Transverse colon (tissue), 4 donors: ENCODE data around the gene EMX1. TPM values are rescaled to one million over a fixed set of nuclear protein-coding genes. Genes with fewer than 3 reads are reported as not detected.

Source experiments
- DNase-seq: peaks from one replicate; pipeline ENCODE4 v3.0.0-alpha.2; 2019
- H3K27ac ChIP-seq, 4 donors: fragments of 200-600 bp; sonication (generic); 2 replicates each; pipeline ENCODE4 v1.5.1; 2016 to 2018; ENCODE audit warnings: inconsistent platforms in 4 of 4
- H3K27me3 ChIP-seq: fragments of 200-600 bp; sonication (generic); 2 replicates; pipeline ENCODE4 v1.5.1; 2017; ENCODE audit warnings: inconsistent platforms
- H3K36me3 ChIP-seq, 4 donors: fragments of 200-600 bp; sonication (generic); 2 replicates each; pipeline ENCODE4 v1.5.1; 2017 to 2019; ENCODE audit warnings: inconsistent platforms in 4 of 4
- H3K4me1 ChIP-seq, 4 donors: fragments of 200-600 bp; sonication (generic); 2 replicates each; pipeline ENCODE4 v1.5.1; 2017 to 2020; ENCODE audit warnings: inconsistent platforms in 4 of 4
- H3K4me3 ChIP-seq, 4 donors: fragments of 200-600 bp; sonication (generic); 1 replicate in 1 of 4; 2 replicates in 3 of 4; pipeline versions ENCODE4 v1.5.1 to v1.6.1; 2017 to 2019; ENCODE audit warnings: inconsistent platforms in 4 of 4
- H3K9me3 ChIP-seq, 2 donors: fragments of 200-600 bp; sonication (generic); 2 replicates each; pipeline ENCODE4 v1.5.1; 2017 to 2019; ENCODE audit warnings: inconsistent platforms in 2 of 2
- EP300 ChIP-seq: sonication (generic); formaldehyde crosslinking; IDR thresholded peaks from one replicate; pipeline ENCODE4 v1.6.1; 2017; ENCODE audit warnings: antibody characterized with exemption, low read depth
- POLR2A ChIP-seq: fragments of 450-650 bp; IDR thresholded peaks from one replicate; pipeline ENCODE4 v1.6.1; 2016; ENCODE audit warnings: antibody characterized with exemption, mild to moderate bottlenecking, moderate library complexity
- POLR2AphosphoS5 ChIP-seq, 3 donors: sonication (generic); formaldehyde crosslinking; IDR thresholded peaks; one replicate each; pipeline ENCODE4 v1.6.1; 2016; ENCODE audit warnings: antibody characterized with exemption in 3 of 3
- WGBS, 2 donors: methylation state at CpG; one replicate each; pipeline ENCODE4 v1.1.5; 2018; ENCODE audit warnings: low coverage in 1 of 2; 5-methylcytosine and 5-hydroxymethylcytosine counted together
- in situ Hi-C, 4 donors: fragments of 200-750 bp; cut with MboI; loops; one replicate each; pipeline versions ENCODE4 v1.15.0 to v1.15.1; 2017; ENCODE audit warnings: low sequenced_read_pairs in 3 of 4, low pct_ligation_motif_present in 1 of 4, low pct_unique_long_range_greater_than_20kb in 1 of 4
- intact Hi-C: fragments of 100-400 bp; cut with DNase I; formaldehyde crosslinking; loops from one replicate; pipeline ENCODE4 v1.15.1; 2023; ENCODE audit warnings: low total_unique reads
- total RNA-seq, 4 donors: library from RNA; depleted of rRNA; stranded (reverse); fragments of >200 nt; gene quantifications; one replicate each; pipeline ENCODE4 v1.1.0, GENCODE V29; 2016
- TF ChIP-seq, protein P1 (sequence below), 5 experiments: fragments of 200-600 bp in 3 of 5; fragments of 450-650 bp in 2 of 5; sonication (generic) in 3 of 5; IDR thresholded peaks; 1 replicate in 2 of 5; 2 replicates in 3 of 5; pipeline ENCODE4 v1.5.1; 2016 to 2017; ENCODE audit warnings: antibody characterized with exemption in 5 of 5, inconsistent platforms in 3 of 5, mild to moderate bottlenecking in 2 of 5, moderate library complexity in 1 of 5

Gene EMX1
- total RNA-seq, 4 donors from 2014 or later: 1.5 to 2.9 (median 2.7) TPM; not detected in 1

GRCh38 chr2:72979896-72980295 is 62.6 kb downstream of the EMX1 start:
- H3K27me3 ChIP-seq: no peaks in the 10 kb centered on the region
- H3K4me1 ChIP-seq: peaks cover 0 to 11% (median 0%) of the 10 kb centered on the region in 4 donors
- H3K27ac ChIP-seq: no peak overlapping the region
- H3K9me3 ChIP-seq: no peaks in the 10 kb centered on the region
- H3K36me3 ChIP-seq: no peaks in the 10 kb centered on the region
- in situ Hi-C loops (loop anchor here in 2 of 4 donors (10.0 to 25.0 kb wide), 2 partner anchors 175 to 207 kb away; no protein-coding TSS in a partner anchor), intact Hi-C loops (no loop called here)
- 57% methylated on average over 3 of the region's 3 CpGs for WGBS, 2 donors
- no peak for DNase-seq
- TF ChIP-seq, protein P1, sequence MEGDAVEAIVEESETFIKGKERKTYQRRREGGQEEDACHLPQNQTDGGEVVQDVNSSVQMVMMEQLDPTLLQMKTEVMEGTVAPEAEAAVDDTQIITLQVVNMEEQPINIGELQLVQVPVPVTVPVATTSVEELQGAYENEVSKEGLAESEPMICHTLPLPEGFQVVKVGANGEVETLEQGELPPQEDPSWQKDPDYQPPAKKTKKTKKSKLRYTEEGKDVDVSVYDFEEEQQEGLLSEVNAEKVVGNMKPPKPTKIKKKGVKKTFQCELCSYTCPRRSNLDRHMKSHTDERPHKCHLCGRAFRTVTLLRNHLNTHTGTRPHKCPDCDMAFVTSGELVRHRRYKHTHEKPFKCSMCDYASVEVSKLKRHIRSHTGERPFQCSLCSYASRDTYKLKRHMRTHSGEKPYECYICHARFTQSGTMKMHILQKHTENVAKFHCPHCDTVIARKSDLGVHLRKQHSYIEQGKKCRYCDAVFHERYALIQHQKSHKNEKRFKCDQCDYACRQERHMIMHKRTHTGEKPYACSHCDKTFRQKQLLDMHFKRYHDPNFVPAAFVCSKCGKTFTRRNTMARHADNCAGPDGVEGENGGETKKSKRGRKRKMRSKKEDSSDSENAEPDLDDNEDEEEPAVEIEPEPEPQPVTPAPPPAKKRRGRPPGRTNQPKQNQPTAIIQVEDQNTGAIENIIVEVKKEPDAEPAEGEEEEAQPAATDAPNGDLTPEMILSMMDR (IDR thresholded peaks at IDR 0.05): no peak
- no peak for TF ChIP-seq EP300
- TF ChIP-seq POLR2A: no peak
- no peak for TF ChIP-seq POLR2AphosphoS5 (IDR thresholded peaks at IDR 0.05)
- no peak overlapping the region for H3K4me3 ChIP-seq

- no peak for TF ChIP-seq EP300
- no peak for TF ChIP-seq POLR2A
- TF ChIP-seq, protein P1 (IDR thresholded peaks at IDR 0.05): no peak
- TF ChIP-seq POLR2AphosphoS5 (IDR thresholded peaks at IDR 0.05): no peak
- Histone ChIP-seq H3K27me3 (no peaks in the 10 kb centered on the region), H3K4me1 (peaks cover 0 to 11% (median 0%) of the 10 kb centered on the region in 4 donors), H3K27ac (no peak overlapping the region), H3K9me3 (no peaks in the 10 kb centered on the region), H3K36me3 (no peaks in the 10 kb centered on the region), H3K4me3 (no peak overlapping the region)
- no peak for DNase-seq
- in situ Hi-C loops: loop anchor here in 2 of 4 donors (10.0 to 25.0 kb wide), 2 partner anchors 174 to 207 kb away; no protein-coding TSS in a partner anchor
- intact Hi-C loops: no loop called here
- 93 to 96% methylated on average over 9 to 11 of the region's 11 CpGs for WGBS, 2 donors
Observed at GRCh38 chr2:72980535-72981217, 63.4 kb downstream of the EMX1 start.

DNA sequence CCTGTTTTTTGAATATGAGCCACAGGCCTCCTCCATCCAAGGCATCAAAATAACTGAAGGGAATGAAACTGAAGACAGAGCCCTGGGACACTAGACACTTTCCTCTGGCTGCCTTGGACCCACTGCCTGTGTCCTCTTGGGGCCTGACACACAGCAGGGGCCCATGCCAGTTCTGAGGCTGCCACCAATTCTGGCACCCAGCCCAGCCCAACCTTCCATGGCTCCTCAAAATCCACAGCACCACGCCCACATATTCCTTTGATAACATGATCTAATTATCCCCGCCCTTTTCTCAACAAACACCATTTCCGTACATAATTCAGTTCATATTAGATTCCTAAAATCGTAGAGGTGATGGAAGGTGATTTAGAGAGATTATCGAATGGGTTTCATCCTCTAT is 64.2 kb downstream of the EMX1 start:
- WGBS, 2 donors: 52 to 66% methylated on average over 4 to 5 of the region's 5 CpGs
- Histone ChIP-seq H3K27ac (no peak overlapping the region), H3K4me1 (peaks cover 0 to 11% (median 0%) of the 10 kb centered on the region in 4 donors), H3K4me3 (no peak overlapping the region), H3K9me3 (no peaks in the 10 kb centered on the region), H3K36me3 (no peaks in the 10 kb centered on the region), H3K27me3 (no peaks in the 10 kb centered on the region)
- intact Hi-C loops (no loop called here), in situ Hi-C loops (loop anchor here in 2 of 4 donors (10.0 to 25.0 kb wide), 2 partner anchors 173 to 206 kb away; no protein-coding TSS in a partner anchor)
- peak; percentile 27 for DNase-seq
- TF ChIP-seq EP300: no peak
- TF ChIP-seq, protein P1 (IDR thresholded peaks at IDR 0.05): no peak
- no peak for TF ChIP-seq POLR2A
- no peak for TF ChIP-seq POLR2AphosphoS5 (IDR thresholded peaks at IDR 0.05)

GRCh38 chr2:72982219-72982618 is 64.9 kb downstream of the EMX1 start:
- in situ Hi-C loops: loop anchor here in 2 of 4 donors (10.0 to 25.0 kb wide), 2 partner anchors 173 to 205 kb away; no protein-coding TSS in a partner anchor
- intact Hi-C loops: no loop called here
- 81% methylated on average over 2 of the region's 2 CpGs; no CpG with 5 or more reads in 1 of the 2 donors for WGBS, 2 donors
- H3K4me3 ChIP-seq: no peak overlapping the region
- H3K9me3 ChIP-seq: no peaks in the 10 kb centered on the region
- H3K36me3 ChIP-seq: no peaks in the 10 kb centered on the region
- H3K4me1 ChIP-seq: peaks cover 0 to 11% (median 0%) of the 10 kb centered on the region in 4 donors
- TF ChIP-seq POLR2AphosphoS5 (IDR thresholded peaks at IDR 0.05) (no peak), EP300 (no peak), POLR2A (no peak)
- TF ChIP-seq, protein P1 (IDR thresholded peaks at IDR 0.05): no peak
- no peak overlapping the region for H3K27ac ChIP-seq
- no peak for DNase-seq
- H3K27me3 ChIP-seq: no peaks in the 10 kb centered on the region
